ENCODE results near the gene REEP3. TPM values are rescaled to one million over a fixed set of nuclear protein-coding genes. Genes with fewer than 3 reads are reported as not detected.

REEP3 gene
- total RNA-seq, 1 experiment from 2014 or later: 23.6 TPM

GRCh38 chr10:63502832-63503231 lies 18.4 kb upstream of the REEP3 start:
- in situ Hi-C loops (cut with HindIII; ENCODE audit: low pct_unique_long_range_greater_than_20kb, low sequenced_read_pairs): no loop called here
- DNase-seq (ENCODE audit: low read depth, low spot score): no peak

GRCh38 chr10:63503395-63503794 lies 17.8 kb upstream of the REEP3 start:
- in situ Hi-C loops (cut with HindIII; ENCODE audit: low pct_unique_long_range_greater_than_20kb, low sequenced_read_pairs): no loop called here
- DNase-seq (ENCODE audit: low read depth, low spot score): no peak

- DNase-seq (ENCODE audit: low read depth, low spot score): no peak
- in situ Hi-C loops (cut with HindIII; ENCODE audit: low pct_unique_long_range_greater_than_20kb, low sequenced_read_pairs): no loop called here
Measured at GRCh38 chr10:63504145-63504881, 16.9 kb upstream of the REEP3 start.

GRCh38 chr10:63505562-63505961 lies 15.6 kb upstream of the REEP3 start:
- in situ Hi-C loops (cut with HindIII; ENCODE audit: low pct_unique_long_range_greater_than_20kb, low sequenced_read_pairs): no loop called here
- no peak for DNase-seq (ENCODE audit: low read depth, low spot score)

GRCh38 chr10:63506554-63506953 lies 14.6 kb upstream of the REEP3 start:
- DNase-seq (ENCODE audit: low read depth, low spot score): no peak
- in situ Hi-C loops (cut with HindIII; ENCODE audit: low pct_unique_long_range_greater_than_20kb, low sequenced_read_pairs): no loop called here

GRCh38 chr10:63515002-63515763 lies 6.0 kb upstream of the REEP3 start:
- DNase-seq (ENCODE audit: low read depth, low spot score): peak; percentile 95
- in situ Hi-C loops (cut with HindIII; ENCODE audit: low pct_unique_long_range_greater_than_20kb, low sequenced_read_pairs): no loop called here

GRCh38 chr10:63516207-63516606 lies 5.0 kb upstream of the REEP3 start:
- DNase-seq (ENCODE audit: low read depth, low spot score): no peak
- in situ Hi-C loops (cut with HindIII; ENCODE audit: low pct_unique_long_range_greater_than_20kb, low sequenced_read_pairs): no loop called here

- in situ Hi-C loops (cut with HindIII; ENCODE audit: low pct_unique_long_range_greater_than_20kb, low sequenced_read_pairs): no loop called here
- no peak for DNase-seq (ENCODE audit: low read depth, low spot score)
Measured at GRCh38 chr10:63518690-63519288, 2.4 kb upstream of the REEP3 start.

- in situ Hi-C loops (cut with HindIII; ENCODE audit: low pct_unique_long_range_greater_than_20kb, low sequenced_read_pairs): no loop called here
Measured at GRCh38 chr10:63521416-63522276, 445 bp downstream of the REEP3 start.

GRCh38 chr10:63522277-63522687 lies 1.1 kb downstream of the REEP3 start:
- no peak for DNase-seq (ENCODE audit: low read depth, low spot score)
- in situ Hi-C loops (cut with HindIII; ENCODE audit: low pct_unique_long_range_greater_than_20kb, low sequenced_read_pairs): no loop called here

More at GRCh38 chr10:63521416-63522276, 445 bp downstream of the REEP3 start:
- DNase-seq (ENCODE audit: low read depth, low spot score): peak; percentile 58

GRCh38 chr10:63522995-63523394 lies 1.8 kb downstream of the REEP3 start:
- in situ Hi-C loops (cut with HindIII; ENCODE audit: low pct_unique_long_range_greater_than_20kb, low sequenced_read_pairs): no loop called here
- DNase-seq (ENCODE audit: low read depth, low spot score): no peak

GRCh38 chr10:63525021-63525420 lies 3.8 kb downstream of the REEP3 start:
- DNase-seq (ENCODE audit: low read depth, low spot score): no peak
- in situ Hi-C loops (cut with HindIII; ENCODE audit: low pct_unique_long_range_greater_than_20kb, low sequenced_read_pairs): no loop called here

- in situ Hi-C loops (cut with HindIII; ENCODE audit: low pct_unique_long_range_greater_than_20kb, low sequenced_read_pairs): no loop called here
Measured at GRCh38 chr10:63527401-63527800, 6.2 kb downstream of the REEP3 start.

GRCh38 chr10:63528084-63528744 lies 7.0 kb downstream of the REEP3 start:
- in situ Hi-C loops (cut with HindIII; ENCODE audit: low pct_unique_long_range_greater_than_20kb, low sequenced_read_pairs): no loop called here
- no peak for DNase-seq (ENCODE audit: low read depth, low spot score)

More at GRCh38 chr10:63527401-63527800, 6.2 kb downstream of the REEP3 start:
- no peak for DNase-seq (ENCODE audit: low read depth, low spot score)

- in situ Hi-C loops (cut with HindIII; ENCODE audit: low pct_unique_long_range_greater_than_20kb, low sequenced_read_pairs): no loop called here
- DNase-seq (ENCODE audit: low read depth, low spot score): no peak
Measured at GRCh38 chr10:63530409-63530808, 9.2 kb downstream of the REEP3 start.

GRCh38 chr10:63534723-63535122 lies 13.5 kb downstream of the REEP3 start:
- DNase-seq (ENCODE audit: low read depth, low spot score): no peak
- in situ Hi-C loops (cut with HindIII; ENCODE audit: low pct_unique_long_range_greater_than_20kb, low sequenced_read_pairs): no loop called here

- in situ Hi-C loops (cut with HindIII; ENCODE audit: low pct_unique_long_range_greater_than_20kb, low sequenced_read_pairs): no loop called here
- DNase-seq (ENCODE audit: low read depth, low spot score): no peak
Measured at GRCh38 chr10:63536698-63537097, 15.5 kb downstream of the REEP3 start.
